Neural crest cell (in vitro differentiated cells): ENCODE results near the gene CAST. TPM values are rescaled to one million over a fixed set of nuclear protein-coding genes. Genes with fewer than 3 reads are reported as not detected.
A peak's percentile ranks its signal among the peaks of the same experiment; 100 is the strongest.

ENCODE experiments used
- DNase-seq: peaks from one replicate; pipeline ENCODE4 v3.0.0; 2021; ENCODE audit warnings: low read depth, mixed read lengths, low spot score
- H3K27ac Mint-ChIP-seq: one replicate; pipeline ENCODE4 v1.8.0; 2021; ENCODE audit warnings: mild to moderate bottlenecking, mixed read lengths; ENCODE audit not compliant: unreplicated experiment
- H3K27me3 Mint-ChIP-seq: 2 replicates; pipeline ENCODE4 v1.8.0; 2021; ENCODE audit warnings: low read depth, mild to moderate bottlenecking, mixed read lengths
- H3K36me3 Mint-ChIP-seq: 2 replicates; pipeline ENCODE4 v1.8.0; 2021; ENCODE audit warnings: low read depth, mild to moderate bottlenecking, mixed read lengths
- H3K4me1 Mint-ChIP-seq: 2 replicates; pipeline ENCODE4 v1.8.0; 2021; ENCODE audit warnings: mixed read lengths
- H3K4me3 Mint-ChIP-seq: one replicate; pipeline ENCODE4 v1.8.0; 2021; ENCODE audit warnings: mild to moderate bottlenecking, mixed read lengths
- H3K9me3 Mint-ChIP-seq: 2 replicates; pipeline ENCODE4 v1.8.0; 2021; ENCODE audit warnings: mixed read lengths
- CTCF ChIP-seq: fragments of 200-600 bp; sonication (generic); conservative IDR thresholded peaks from 2 replicates; pipeline ENCODE4 v1.5.0; 2021; ENCODE audit warnings: antibody characterized with exemption, mild to moderate bottlenecking
- total RNA-seq: library from RNA; stranded (reverse); gene quantifications from 2 replicates; pipeline ENCODE4 v1.2.1, GENCODE V29; 2021

Gene CAST
- total RNA-seq, 1 donor from 2014 or later: 50.7 TPM

DNA sequence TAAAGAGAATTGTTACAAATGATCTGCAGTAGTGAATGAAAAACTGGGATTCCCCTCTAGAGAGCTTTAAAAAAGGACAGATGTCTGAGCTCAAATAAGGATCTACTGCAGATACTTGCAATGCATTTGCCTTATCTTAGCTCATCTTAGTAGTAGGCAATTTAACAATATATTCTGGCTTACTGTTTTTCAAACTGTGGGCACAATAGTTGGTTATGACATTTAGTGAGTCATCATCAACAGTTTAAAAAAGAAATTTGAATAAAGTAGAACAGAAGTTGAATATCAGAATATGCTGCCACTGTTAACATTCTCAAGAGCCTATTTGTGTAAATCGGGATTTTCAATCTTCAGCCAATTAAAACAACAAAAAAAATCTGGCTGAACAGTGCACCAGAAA lies 6.7 kb upstream of the CAST start:
- no peak overlapping the region for H3K4me3 Mint-ChIP-seq
- no peaks in the 10 kb centered on the region for H3K9me3 Mint-ChIP-seq

DNA sequence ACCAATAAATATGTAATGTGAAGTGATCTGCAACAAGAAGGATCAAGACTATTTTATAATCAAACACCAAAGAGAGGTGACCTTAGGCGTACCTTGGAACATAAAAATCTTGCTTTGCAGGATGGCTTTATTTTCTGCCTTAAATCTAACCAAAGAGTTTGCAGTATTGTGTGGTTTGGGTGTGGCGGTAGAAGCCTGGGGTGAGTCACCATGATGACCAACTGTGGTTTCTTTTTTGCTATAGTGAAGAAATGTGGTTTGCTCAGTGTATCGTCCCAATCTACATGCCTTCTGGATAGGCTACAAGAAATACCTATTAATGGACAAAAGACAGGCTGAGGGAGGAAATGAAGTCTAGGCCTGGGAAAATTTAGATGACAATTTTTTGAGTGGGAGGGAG lies 5.1 kb upstream of the CAST start:
- Mint-ChIP-seq H3K27ac (no peak overlapping the region), H3K36me3 (no peaks in the 10 kb centered on the region), H3K27me3 (peaks cover 34% of the 10 kb centered on the region), H3K4me1 (peaks cover 9% of the 10 kb centered on the region), H3K4me3 (no peak overlapping the region), H3K9me3 (no peaks in the 10 kb centered on the region)
- no peak for TF ChIP-seq CTCF
- DNase-seq: no peak

More for the DNA sequence above, 6.7 kb upstream of the CAST start:
- Mint-ChIP-seq H3K36me3 (no peaks in the 10 kb centered on the region), H3K27ac (no peak overlapping the region), H3K4me1 (no peaks in the 10 kb centered on the region), H3K27me3 (peaks cover 21% of the 10 kb centered on the region)
- TF ChIP-seq CTCF: no peak
- no peak for DNase-seq

GRCh38 chr5:96658272-96658671 lies 3.9 kb upstream of the CAST start:
- DNase-seq: no peak
- Mint-ChIP-seq H3K9me3 (no peaks in the 10 kb centered on the region), H3K4me3 (no peak overlapping the region), H3K36me3 (no peaks in the 10 kb centered on the region), H3K27ac (no peak overlapping the region), H3K27me3 (peaks cover 39% of the 10 kb centered on the region), H3K4me1 (peaks cover 12% of the 10 kb centered on the region)
- no peak for TF ChIP-seq CTCF

GRCh38 chr5:96659170-96659569 lies 3.0 kb upstream of the CAST start:
- no peaks in the 10 kb centered on the region for H3K36me3 Mint-ChIP-seq
- no peak overlapping the region for H3K4me3 Mint-ChIP-seq
- peaks cover 46% of the 10 kb centered on the region for H3K27me3 Mint-ChIP-seq
- H3K27ac Mint-ChIP-seq: no peak overlapping the region
- no peak for DNase-seq
- no peaks in the 10 kb centered on the region for H3K9me3 Mint-ChIP-seq
- H3K4me1 Mint-ChIP-seq: peaks cover 14% of the 10 kb centered on the region
- no peak for TF ChIP-seq CTCF

DNA sequence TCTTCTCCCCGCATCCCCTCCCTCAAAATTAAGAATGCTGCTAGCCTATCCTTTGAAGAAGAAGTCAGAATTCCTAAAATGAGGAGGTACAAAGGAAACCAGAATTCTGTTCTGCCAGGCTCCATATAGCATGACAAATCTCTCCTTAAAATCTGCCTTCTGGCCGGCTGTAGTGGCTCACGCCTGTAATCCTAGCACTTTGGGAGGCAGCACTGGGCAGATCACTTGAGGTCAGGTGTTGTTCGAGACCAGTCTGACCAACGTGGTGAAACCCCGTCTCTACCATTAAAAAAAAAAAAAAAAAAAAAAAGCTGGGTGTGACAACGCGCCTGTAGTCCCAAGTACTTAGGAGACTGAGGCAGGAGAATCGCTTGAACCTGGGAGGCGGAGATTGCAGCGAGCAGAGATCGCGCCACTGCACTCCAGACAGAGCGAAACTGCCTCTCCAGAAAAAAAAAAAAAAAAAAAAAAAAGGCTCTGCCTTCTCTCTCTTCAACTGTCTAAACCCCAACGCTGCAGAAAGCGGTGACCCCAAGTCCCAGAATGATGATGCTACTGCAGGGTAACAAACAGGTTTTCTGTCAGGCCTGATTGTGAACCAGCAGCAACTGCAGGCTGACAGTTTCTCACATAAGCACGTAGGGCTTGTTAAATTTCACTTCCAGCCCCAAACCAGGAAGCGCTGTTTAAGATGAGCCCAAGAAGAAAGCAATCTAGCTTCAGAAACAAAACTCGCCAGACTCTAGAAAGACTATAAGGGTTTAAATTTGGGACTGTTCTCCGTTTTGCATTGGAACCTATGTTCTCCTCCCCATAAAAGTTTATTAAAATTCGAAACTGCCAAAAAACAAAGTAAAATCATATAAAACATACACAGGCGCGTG lies 963 bp upstream of the CAST start:
- TF ChIP-seq CTCF: no peak
- Mint-ChIP-seq H3K27me3 (peaks cover 43% of the 10 kb centered on the region), H3K4me1 (peaks cover 14% of the 10 kb centered on the region), H3K27ac (no peak overlapping the region), H3K4me3 (peak overlapping the region; percentile 93), H3K36me3 (no peaks in the 10 kb centered on the region), H3K9me3 (no peaks in the 10 kb centered on the region)
- DNase-seq: peak; percentile 4
